ENCODE data around the gene FAM200C.

The FAM200C gene

GRCh38 chr5:160352308-160352707 is 47.5 kb downstream of the FAM200C start:
- Histone ChIP-seq H3K9ac (ENCODE audit: insufficient read length, low read depth) (no peak overlapping the region), H3K27me3 (ENCODE audit: insufficient read depth, insufficient read length) (no peaks in the 10 kb centered on the region), H3K4me3 (ENCODE audit: insufficient read length, low read depth) (no peak overlapping the region), H3K9me3 (ENCODE audit: insufficient read depth, low read length) (no peaks in the 10 kb centered on the region), H3K4me1 (ENCODE audit: insufficient read depth, insufficient read length) (peaks cover 2% of the 10 kb centered on the region), H3K36me3 (ENCODE audit: insufficient read depth, insufficient read length, low read length) (no peaks in the 10 kb centered on the region)
- TF ChIP-seq SUZ12 (IDR thresholded peaks at IDR 0.05; ENCODE audit: extremely low read depth, insufficient read depth, insufficient read length) = no peak
- no peak for TF ChIP-seq YY1 (IDR thresholded peaks at IDR 0.05; ENCODE audit: insufficient read depth, insufficient read length)
- TF ChIP-seq ZNF274 (IDR thresholded peaks at IDR 0.05; ENCODE audit: low read depth, low read length) = no peak
- no peak for DNase-seq (ENCODE audit: low read depth, low spot score)

GRCh38 chr5:160349935-160350303 is 49.9 kb downstream of the FAM200C start:
- H3K4me3 ChIP-seq (ENCODE audit: insufficient read length, low read depth) = no peak overlapping the region
- DNase-seq (ENCODE audit: low read depth, low spot score) = no peak
- H3K4me1 ChIP-seq (ENCODE audit: insufficient read depth, insufficient read length) = no peaks in the 10 kb centered on the region
- H3K27me3 ChIP-seq (ENCODE audit: insufficient read depth, insufficient read length) = no peaks in the 10 kb centered on the region
- TF ChIP-seq ZNF274 (IDR thresholded peaks at IDR 0.05; ENCODE audit: low read depth, low read length) = no peak
- no peak for TF ChIP-seq SUZ12 (IDR thresholded peaks at IDR 0.05; ENCODE audit: extremely low read depth, insufficient read depth, insufficient read length)
- no peak for TF ChIP-seq YY1 (IDR thresholded peaks at IDR 0.05; ENCODE audit: insufficient read depth, insufficient read length)
- H3K9ac ChIP-seq (ENCODE audit: insufficient read length, low read depth) = no peak overlapping the region
- no peaks in the 10 kb centered on the region for H3K36me3 ChIP-seq (ENCODE audit: insufficient read depth, insufficient read length, low read length)
- no peaks in the 10 kb centered on the region for H3K9me3 ChIP-seq (ENCODE audit: insufficient read depth, low read length)

- no peak overlapping the region for H3K9ac ChIP-seq (ENCODE audit: insufficient read length, low read depth)
- TF ChIP-seq ZNF274 (IDR thresholded peaks at IDR 0.05; ENCODE audit: low read depth, low read length) (no peak), YY1 (IDR thresholded peaks at IDR 0.05; ENCODE audit: insufficient read depth, insufficient read length) (no peak), SUZ12 (IDR thresholded peaks at IDR 0.05; ENCODE audit: extremely low read depth, insufficient read depth, insufficient read length) (no peak)
Observed at GRCh38 chr5:160349249-160349934, 50.5 kb downstream of the FAM200C start.

GRCh38 chr5:160348080-160348479 is 51.8 kb downstream of the FAM200C start:
- H3K4me1 ChIP-seq (ENCODE audit: insufficient read depth, insufficient read length) = no peaks in the 10 kb centered on the region

More at GRCh38 chr5:160349249-160349934, 50.5 kb downstream of the FAM200C start:
- Histone ChIP-seq H3K27me3 (ENCODE audit: insufficient read depth, insufficient read length) (no peaks in the 10 kb centered on the region), H3K9me3 (ENCODE audit: insufficient read depth, low read length) (no peaks in the 10 kb centered on the region), H3K36me3 (ENCODE audit: insufficient read depth, insufficient read length, low read length) (no peaks in the 10 kb centered on the region), H3K4me1 (ENCODE audit: insufficient read depth, insufficient read length) (no peaks in the 10 kb centered on the region), H3K4me3 (ENCODE audit: insufficient read length, low read depth) (no peak overlapping the region)
- DNase-seq (ENCODE audit: low read depth, low spot score) = no peak

GRCh38 chr5:160347448-160347847 is 52.4 kb downstream of the FAM200C start:
- Histone ChIP-seq H3K4me1 (ENCODE audit: insufficient read depth, insufficient read length) (no peaks in the 10 kb centered on the region), H3K27me3 (ENCODE audit: insufficient read depth, insufficient read length) (no peaks in the 10 kb centered on the region)

More at GRCh38 chr5:160348080-160348479, 51.8 kb downstream of the FAM200C start:
- Histone ChIP-seq H3K36me3 (ENCODE audit: insufficient read depth, insufficient read length, low read length) (no peaks in the 10 kb centered on the region), H3K9me3 (ENCODE audit: insufficient read depth, low read length) (no peaks in the 10 kb centered on the region), H3K9ac (ENCODE audit: insufficient read length, low read depth) (no peak overlapping the region), H3K27me3 (ENCODE audit: insufficient read depth, insufficient read length) (no peaks in the 10 kb centered on the region), H3K4me3 (ENCODE audit: insufficient read length, low read depth) (no peak overlapping the region)
- TF ChIP-seq ZNF274 (IDR thresholded peaks at IDR 0.05; ENCODE audit: low read depth, low read length) (no peak), SUZ12 (IDR thresholded peaks at IDR 0.05; ENCODE audit: extremely low read depth, insufficient read depth, insufficient read length) (no peak), YY1 (IDR thresholded peaks at IDR 0.05; ENCODE audit: insufficient read depth, insufficient read length) (no peak)
- no peak for DNase-seq (ENCODE audit: low read depth, low spot score)

More at GRCh38 chr5:160347448-160347847, 52.4 kb downstream of the FAM200C start:
- DNase-seq (ENCODE audit: low read depth, low spot score) = no peak
- H3K36me3 ChIP-seq (ENCODE audit: insufficient read depth, insufficient read length, low read length) = no peaks in the 10 kb centered on the region
- H3K9ac ChIP-seq (ENCODE audit: insufficient read length, low read depth) = no peak overlapping the region
- no peak overlapping the region for H3K4me3 ChIP-seq (ENCODE audit: insufficient read length, low read depth)
- TF ChIP-seq YY1 (IDR thresholded peaks at IDR 0.05; ENCODE audit: insufficient read depth, insufficient read length) = no peak
- no peak for TF ChIP-seq ZNF274 (IDR thresholded peaks at IDR 0.05; ENCODE audit: low read depth, low read length)
- no peak for TF ChIP-seq SUZ12 (IDR thresholded peaks at IDR 0.05; ENCODE audit: extremely low read depth, insufficient read depth, insufficient read length)
- H3K9me3 ChIP-seq (ENCODE audit: insufficient read depth, low read length) = no peaks in the 10 kb centered on the region

All from NT2/D1 (cell line).